ENCODE measurements around the gene MAJIN.

DNA sequence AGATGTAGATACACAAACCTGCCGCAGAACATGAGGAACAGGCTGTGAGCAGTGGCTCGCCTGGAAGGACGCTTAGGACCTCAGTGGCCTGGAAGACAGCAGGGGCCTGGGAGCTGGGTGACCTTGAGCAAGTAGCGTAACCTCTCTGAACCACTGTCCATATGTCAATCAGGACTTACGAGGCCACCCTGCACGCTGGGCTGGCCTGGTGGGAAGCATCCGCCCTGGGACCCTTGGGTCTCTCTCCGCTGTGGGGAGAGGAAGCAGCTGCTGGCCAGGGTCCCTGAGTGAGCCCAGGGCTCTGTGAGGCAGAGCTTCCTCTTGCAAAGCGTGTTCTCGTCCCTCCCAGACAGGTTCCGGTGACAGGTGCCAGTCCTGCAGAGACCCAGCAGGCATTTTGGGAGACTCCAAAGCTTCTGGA, 79.5 kb downstream of the MAJIN start:
- TF ChIP-seq, protein P1, sequence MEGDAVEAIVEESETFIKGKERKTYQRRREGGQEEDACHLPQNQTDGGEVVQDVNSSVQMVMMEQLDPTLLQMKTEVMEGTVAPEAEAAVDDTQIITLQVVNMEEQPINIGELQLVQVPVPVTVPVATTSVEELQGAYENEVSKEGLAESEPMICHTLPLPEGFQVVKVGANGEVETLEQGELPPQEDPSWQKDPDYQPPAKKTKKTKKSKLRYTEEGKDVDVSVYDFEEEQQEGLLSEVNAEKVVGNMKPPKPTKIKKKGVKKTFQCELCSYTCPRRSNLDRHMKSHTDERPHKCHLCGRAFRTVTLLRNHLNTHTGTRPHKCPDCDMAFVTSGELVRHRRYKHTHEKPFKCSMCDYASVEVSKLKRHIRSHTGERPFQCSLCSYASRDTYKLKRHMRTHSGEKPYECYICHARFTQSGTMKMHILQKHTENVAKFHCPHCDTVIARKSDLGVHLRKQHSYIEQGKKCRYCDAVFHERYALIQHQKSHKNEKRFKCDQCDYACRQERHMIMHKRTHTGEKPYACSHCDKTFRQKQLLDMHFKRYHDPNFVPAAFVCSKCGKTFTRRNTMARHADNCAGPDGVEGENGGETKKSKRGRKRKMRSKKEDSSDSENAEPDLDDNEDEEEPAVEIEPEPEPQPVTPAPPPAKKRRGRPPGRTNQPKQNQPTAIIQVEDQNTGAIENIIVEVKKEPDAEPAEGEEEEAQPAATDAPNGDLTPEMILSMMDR (IDR thresholded peaks at IDR 0.05), result no peak
- TF ChIP-seq POLR2A (IDR thresholded peaks at IDR 0.05), result peak in 1 of 2 donors; percentile 8
